Prostate gland (tissue), 2 donors: ENCODE data around the gene PRR27.

Experiments used
- CTCF ChIP-seq, 4 experiments: fragments of 200-600 bp in 2 of 4; fragments of 450-650 bp in 2 of 4; sonication (generic) in 2 of 4; IDR thresholded peaks; 1 replicate in 3 of 4; 2 replicates in 1 of 4; pipeline ENCODE4 v1.5.1; 2016 to 2019; ENCODE audit warnings: antibody characterized with exemption in 4 of 4, mild to moderate bottlenecking in 2 of 4, moderate library complexity in 2 of 4
- POLR2A ChIP-seq: fragments of 450-650 bp; IDR thresholded peaks from one replicate; pipeline ENCODE4 v1.6.1; 2016; ENCODE audit warnings: antibody characterized with exemption, mild to moderate bottlenecking

- TF ChIP-seq CTCF (IDR thresholded peaks at IDR 0.05) (no peak), POLR2A (no peak)
Measured at GRCh38 chr4:70178075-70178660, 24.1 kb downstream of the PRR27 start.
